Stimulated activated effector memory CD8-positive, alpha-beta T cell treated with anti-CD3 and anti-CD28 coated beads, Interleukin-12 subunit alpha, Interleukin-12 subunit beta, amount 100 ng/mL, for 72 hours (primary cell): ENCODE measurements around the gene GSN.

Experiments
- ATAC-seq: fragments of 150-1000 bp; cut with Tn5 transposase; 2 replicates; pipeline ENCODE4 v1.10.0; 2021
- DNase-seq, 2 donors: peaks; one replicate each; pipeline ENCODE4 v3.0.0; 2021 to 2022; ENCODE audit warnings: low spot score in 2 of 2
- H3K27ac Mint-ChIP-seq: one replicate; pipeline ENCODE4 v1.8.0; 2022; ENCODE audit warnings: mild to moderate bottlenecking, mixed read lengths
- H3K36me3 Mint-ChIP-seq: one replicate; pipeline ENCODE4 v1.8.0; 2022; ENCODE audit warnings: mild to moderate bottlenecking, mixed read lengths
- H3K4me1 Mint-ChIP-seq: one replicate; pipeline ENCODE4 v1.8.0; 2022; ENCODE audit warnings: mixed read lengths
- H3K4me3 Mint-ChIP-seq: one replicate; pipeline ENCODE4 v1.8.0; 2022; ENCODE audit warnings: mild to moderate bottlenecking, mixed read lengths
- H3K9me3 Mint-ChIP-seq: one replicate; pipeline ENCODE4 v1.8.0; 2022; ENCODE audit warnings: mixed read lengths

GSN gene

DNA sequence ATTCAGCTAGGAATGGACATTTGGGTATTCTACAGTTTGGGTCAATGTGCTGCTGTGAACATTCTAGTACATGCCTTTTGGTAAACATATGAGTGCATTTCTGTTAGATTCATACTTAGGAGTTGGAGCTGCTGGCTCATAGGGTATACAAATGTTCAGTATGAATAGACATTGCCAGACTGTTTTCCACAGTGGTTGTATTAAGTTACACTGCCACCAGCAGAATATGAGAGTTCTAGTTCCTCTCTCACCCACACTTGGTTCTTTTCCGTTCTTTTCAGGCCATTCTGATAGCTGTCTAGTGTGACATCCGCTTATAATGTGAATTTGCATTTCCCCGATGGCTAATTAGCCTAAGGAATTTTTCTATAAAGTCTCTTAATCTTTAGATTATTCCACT lies 77.1 kb downstream of the GSN start:
- DNase-seq (no peak), ATAC-seq (no peak)
- Mint-ChIP-seq H3K9me3 (no peaks in the 10 kb centered on the region), H3K27ac (peak overlapping the region; percentile 30), H3K4me1 (peaks cover 47% of the 10 kb centered on the region), H3K36me3 (peaks cover 89% of the 10 kb centered on the region), H3K4me3 (no peak overlapping the region)

DNA sequence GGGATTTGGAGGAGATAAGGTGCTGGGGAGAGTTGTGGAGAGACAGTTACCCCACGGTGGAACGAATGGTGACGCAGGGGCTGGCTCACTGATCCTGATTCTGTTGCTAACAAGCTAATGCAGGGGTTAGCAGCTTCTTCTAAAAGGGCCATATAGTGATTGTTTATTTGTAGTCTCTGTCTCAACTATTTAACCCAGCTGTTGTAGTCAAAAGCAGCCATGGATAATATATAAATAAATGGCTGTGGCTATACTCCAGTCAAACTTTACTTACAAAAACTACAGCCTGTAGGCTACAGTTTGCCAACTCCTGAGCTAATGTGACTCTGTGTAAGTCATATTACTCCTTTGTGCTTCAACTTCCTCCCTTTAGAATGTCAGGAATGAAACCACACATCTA lies 80.3 kb downstream of the GSN start:
- ATAC-seq (no peak), DNase-seq (no peak)
- H3K4me1 Mint-ChIP-seq = peaks cover 54% of the 10 kb centered on the region
- H3K27ac Mint-ChIP-seq = peak overlapping the region; percentile 10
- H3K36me3 Mint-ChIP-seq = peaks cover 89% of the 10 kb centered on the region
- H3K9me3 Mint-ChIP-seq = no peaks in the 10 kb centered on the region
- H3K4me3 Mint-ChIP-seq = no peak overlapping the region

DNA sequence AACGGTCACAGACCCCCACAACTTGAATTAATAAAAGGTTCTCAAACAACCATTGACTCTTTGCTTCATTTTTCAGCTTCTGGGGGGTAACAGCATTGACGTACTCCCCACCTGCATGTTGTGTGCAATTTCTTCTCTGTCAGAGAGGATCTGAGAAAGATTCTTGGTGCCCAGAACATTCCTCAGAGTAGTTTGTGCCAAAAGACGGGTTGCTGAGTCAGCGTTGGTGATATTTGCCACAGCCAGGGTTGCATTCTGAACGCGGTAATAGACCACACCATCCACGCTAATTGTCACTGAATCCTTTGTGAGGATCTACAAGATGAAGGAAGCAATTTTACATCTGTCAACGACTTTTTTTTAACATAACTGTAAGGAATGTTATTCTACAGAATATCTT lies 81.0 kb downstream of the GSN start:
- Mint-ChIP-seq H3K36me3 (peaks cover 89% of the 10 kb centered on the region), H3K27ac (no peak overlapping the region), H3K4me1 (peaks cover 54% of the 10 kb centered on the region), H3K4me3 (no peak overlapping the region), H3K9me3 (no peaks in the 10 kb centered on the region)
- no peak for ATAC-seq
- DNase-seq = no peak

DNA sequence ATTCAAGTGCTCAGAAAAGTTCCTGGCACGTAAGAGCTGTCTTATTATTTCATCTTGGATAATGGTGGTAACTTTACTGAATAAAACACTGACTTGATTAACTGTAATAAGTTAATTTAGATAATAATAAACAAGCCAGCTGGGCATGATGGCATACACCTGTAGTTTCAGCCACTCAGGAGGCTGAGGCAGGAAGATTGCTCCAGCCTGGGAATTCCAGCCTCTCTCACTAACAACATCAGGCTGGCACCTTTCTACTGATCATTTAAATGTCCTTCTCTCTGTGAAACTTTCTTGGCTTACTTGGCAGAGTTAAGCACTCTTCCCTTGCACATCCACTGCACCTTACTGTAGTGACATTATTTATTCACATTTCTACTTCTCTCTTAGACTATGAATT lies 82.1 kb downstream of the GSN start:
- ATAC-seq (no peak), DNase-seq (no peak)
- Mint-ChIP-seq H3K9me3 (no peaks in the 10 kb centered on the region), H3K4me1 (peaks cover 49% of the 10 kb centered on the region), H3K36me3 (peaks cover 91% of the 10 kb centered on the region), H3K4me3 (no peak overlapping the region), H3K27ac (no peak overlapping the region)

DNA sequence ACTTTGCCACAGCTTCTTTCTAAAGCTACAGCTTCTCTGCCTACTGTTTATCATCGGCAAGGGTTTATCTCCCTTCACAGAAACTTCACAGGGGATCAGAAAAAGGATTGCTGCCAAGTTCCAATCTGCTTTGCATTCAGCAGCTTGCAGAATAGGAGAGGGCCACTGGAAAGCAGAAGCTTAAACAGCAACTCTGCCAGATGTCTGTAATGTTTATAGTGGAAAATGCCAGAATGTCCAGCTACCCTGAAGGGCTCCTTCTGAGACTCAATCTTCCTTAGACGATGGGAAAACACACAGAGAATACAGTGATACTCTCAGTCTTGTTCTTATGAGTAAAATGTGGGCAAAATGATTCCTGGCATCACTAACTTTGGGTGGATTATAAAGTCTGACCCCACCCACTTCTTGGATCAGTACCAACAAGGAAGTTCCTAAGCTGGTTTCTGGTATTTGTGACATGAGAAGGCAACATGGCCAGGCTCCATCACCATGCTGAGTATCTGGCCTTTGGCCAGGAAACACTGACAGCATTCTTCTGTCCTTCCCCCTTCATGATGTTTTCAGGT lies 83.1 kb downstream of the GSN start:
- no peak for DNase-seq
- peaks cover 51% of the 10 kb centered on the region for H3K4me1 Mint-ChIP-seq
- ATAC-seq = no peak
- H3K36me3 Mint-ChIP-seq = peaks cover 96% of the 10 kb centered on the region
- no peaks in the 10 kb centered on the region for H3K9me3 Mint-ChIP-seq
- H3K27ac Mint-ChIP-seq = no peak overlapping the region
- no peak overlapping the region for H3K4me3 Mint-ChIP-seq

DNA sequence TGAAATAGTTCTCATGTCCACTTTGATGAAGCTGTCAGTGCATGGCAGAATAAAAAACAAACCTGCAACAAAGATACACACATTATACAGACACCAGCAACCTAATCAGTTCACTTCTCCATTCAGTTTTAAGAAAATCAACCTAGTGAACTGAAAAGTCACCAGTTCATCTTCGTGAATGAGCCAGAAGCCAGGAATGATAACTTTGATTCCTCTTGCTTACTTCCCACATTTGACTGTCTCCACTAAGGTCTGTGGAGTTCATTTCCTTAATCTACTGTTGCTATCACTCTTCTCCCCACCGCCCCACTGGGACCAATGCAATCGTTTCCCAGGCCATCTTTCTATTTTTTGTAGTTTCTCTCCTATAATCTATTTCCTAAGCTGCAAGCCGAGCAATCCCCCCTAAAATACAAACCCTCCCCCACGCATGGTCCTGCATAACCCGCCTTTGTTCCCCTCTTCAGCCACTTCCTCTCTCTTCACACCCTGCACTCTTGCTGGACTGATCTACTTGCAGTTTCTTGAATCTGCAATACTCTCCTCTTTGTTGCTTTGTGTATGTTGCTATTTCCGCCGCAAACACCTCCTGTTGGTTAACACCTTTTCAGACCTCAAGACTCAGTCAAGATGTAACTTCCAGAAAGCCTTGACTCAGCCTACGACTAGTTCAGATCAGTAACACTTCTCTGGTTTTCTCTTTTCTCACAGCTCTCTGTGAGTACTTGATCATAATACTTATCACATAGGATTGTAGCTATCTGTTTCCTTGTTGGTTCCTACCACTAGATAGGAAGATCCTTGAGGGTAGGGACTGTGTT lies 85.5 kb downstream of the GSN start:
- Mint-ChIP-seq H3K4me1 (peaks cover 66% of the 10 kb centered on the region), H3K4me3 (peak overlapping the region; percentile 52), H3K9me3 (no peaks in the 10 kb centered on the region), H3K36me3 (peaks cover 92% of the 10 kb centered on the region), H3K27ac (peak overlapping the region; percentile 6)
- DNase-seq = peak; percentile 42 to 87
- peak; percentile 99 for ATAC-seq

DNA sequence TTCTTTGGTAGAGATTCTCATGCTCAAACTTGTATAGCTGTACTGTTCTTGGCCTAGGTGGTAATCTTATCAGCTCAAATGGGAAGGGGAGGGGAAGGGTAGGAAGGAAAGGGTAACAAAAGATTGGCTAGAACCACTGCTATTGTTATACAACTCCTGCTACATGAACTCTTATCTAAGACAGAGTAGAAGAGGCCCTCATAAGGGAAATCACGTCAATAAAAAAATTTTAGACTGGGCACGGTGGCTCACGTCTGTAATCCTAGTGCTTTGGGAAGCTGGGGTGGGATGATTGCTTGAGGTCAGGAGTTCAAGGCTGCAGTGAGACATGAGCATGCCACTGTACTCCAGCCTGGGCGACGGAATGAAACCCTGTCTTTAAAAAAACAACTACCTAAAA lies 86.2 kb downstream of the GSN start:
- Mint-ChIP-seq H3K36me3 (peaks cover 86% of the 10 kb centered on the region), H3K27ac (peak overlapping the region; percentile 6), H3K9me3 (no peaks in the 10 kb centered on the region), H3K4me1 (peaks cover 73% of the 10 kb centered on the region), H3K4me3 (peak overlapping the region; percentile 52)
- peak; percentile 22 for ATAC-seq
- DNase-seq = no peak

DNA sequence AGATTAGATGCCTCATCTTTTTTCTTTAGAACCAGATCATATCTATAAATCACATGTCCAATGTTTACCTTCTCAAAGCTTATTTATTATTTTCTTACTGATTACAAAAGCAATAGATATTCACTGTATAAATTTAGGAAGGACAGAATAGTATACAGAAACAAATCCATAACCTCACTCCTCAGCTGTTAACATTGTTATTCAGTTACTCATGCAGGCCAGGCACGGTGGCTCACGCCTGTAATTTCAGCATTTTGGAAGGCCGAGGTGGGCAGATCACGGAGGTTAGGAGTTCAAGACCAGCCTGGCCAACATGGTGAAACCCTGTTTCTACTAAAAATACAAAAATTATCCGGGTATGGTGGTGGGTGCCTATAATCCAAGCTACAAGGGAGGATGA lies 86.8 kb downstream of the GSN start:
- Mint-ChIP-seq H3K4me3 (no peak overlapping the region), H3K4me1 (peaks cover 73% of the 10 kb centered on the region), H3K36me3 (peaks cover 79% of the 10 kb centered on the region), H3K27ac (peak overlapping the region; percentile 6), H3K9me3 (no peaks in the 10 kb centered on the region)
- DNase-seq = no peak
- no peak for ATAC-seq

DNA sequence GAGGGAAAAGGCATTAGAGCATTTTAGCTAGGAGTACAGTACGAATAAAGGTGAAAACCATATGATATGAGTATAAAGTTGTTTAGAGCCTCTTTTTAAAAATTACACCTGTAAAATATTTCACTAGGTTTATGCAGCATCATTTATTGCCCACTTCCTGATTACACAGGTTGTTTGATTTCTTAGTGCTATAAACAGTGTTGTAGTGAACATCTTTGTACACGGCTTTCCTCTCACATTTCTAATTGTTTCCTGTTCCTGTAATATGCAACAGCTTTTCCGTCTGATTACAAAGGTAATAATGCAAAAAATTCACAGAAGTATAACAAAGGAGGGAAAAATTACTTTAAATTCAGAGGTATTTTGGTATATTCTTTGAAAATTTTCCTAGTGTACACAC lies 89.0 kb downstream of the GSN start:
- peaks cover 67% of the 10 kb centered on the region for H3K4me1 Mint-ChIP-seq
- H3K4me3 Mint-ChIP-seq = peak overlapping the region; percentile 69
- no peak for ATAC-seq
- no peaks in the 10 kb centered on the region for H3K9me3 Mint-ChIP-seq
- H3K36me3 Mint-ChIP-seq = peaks cover 57% of the 10 kb centered on the region
- DNase-seq = no peak
- H3K27ac Mint-ChIP-seq = peak overlapping the region; percentile 93

DNA sequence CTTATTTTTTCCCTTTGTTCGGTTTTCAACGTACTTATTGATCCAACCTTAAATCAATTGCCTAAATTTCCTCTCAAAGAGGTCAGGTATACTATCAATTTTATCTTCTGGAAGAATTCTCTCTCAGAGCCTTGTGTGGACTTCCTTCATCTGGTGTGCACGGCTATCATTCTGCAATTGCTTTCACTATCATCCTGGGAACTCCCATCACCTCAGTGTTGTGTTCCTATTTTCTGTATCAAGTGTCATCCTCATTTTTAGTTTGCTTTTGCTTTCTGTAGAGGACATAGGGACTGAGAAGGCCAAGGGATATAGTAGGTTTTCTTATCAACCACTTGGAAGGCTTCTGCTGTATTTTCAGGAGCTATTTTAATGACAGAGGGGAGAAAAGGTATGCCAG lies 90.8 kb downstream of the GSN start:
- ATAC-seq (peak; percentile 43), DNase-seq (no peak)
- peak overlapping the region; percentile 69 for H3K4me3 Mint-ChIP-seq
- H3K36me3 Mint-ChIP-seq = peaks cover 39% of the 10 kb centered on the region
- no peaks in the 10 kb centered on the region for H3K9me3 Mint-ChIP-seq
- H3K27ac Mint-ChIP-seq = peak overlapping the region; percentile 93
- peaks cover 70% of the 10 kb centered on the region for H3K4me1 Mint-ChIP-seq

DNA sequence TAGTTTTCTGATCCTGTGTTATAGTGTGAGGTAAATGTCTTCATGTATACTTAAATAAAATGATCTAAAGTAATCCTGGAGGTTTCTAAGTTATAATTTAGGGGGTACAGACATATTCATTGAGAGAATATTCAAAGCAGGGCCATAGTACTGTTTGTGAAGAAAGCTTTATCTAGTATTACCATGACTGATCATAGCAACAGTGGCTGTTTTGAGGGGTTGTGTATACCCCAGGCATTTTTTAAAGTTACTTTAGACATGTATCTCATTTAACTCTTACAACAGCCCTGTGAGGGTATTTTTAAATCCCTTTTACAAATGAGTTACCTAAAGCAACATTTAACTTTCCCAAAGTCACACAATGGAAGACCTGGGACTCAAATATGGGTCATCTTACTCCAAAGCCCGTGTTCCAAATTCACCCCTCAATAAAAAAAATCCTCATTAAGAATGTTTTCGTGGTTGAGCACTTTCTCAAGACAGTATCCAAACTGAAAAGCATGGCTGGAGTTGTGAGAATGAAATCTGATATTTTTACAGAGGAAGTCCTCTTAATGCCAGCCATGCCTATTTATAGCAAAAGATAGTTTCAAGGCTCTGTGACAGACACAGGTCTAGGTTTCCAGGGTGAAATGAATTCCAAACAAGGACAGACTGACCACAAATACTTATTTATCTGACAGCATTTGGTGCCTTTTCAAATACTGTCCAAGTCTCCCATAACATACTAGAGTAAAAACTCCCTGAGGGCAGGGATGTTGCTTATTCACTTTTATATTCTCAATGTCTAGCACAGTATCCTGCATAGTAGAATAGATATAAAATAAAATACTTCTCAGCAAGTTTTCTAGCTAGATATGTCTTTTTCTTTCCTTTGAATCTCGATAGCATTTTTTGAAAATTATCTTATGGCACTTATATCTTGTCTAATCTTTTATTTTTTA lies 91.7 kb downstream of the GSN start:
- Mint-ChIP-seq H3K36me3 (peaks cover 32% of the 10 kb centered on the region), H3K27ac (peak overlapping the region; percentile 93), H3K4me3 (peak overlapping the region; percentile 69), H3K4me1 (peaks cover 70% of the 10 kb centered on the region), H3K9me3 (no peaks in the 10 kb centered on the region)
- DNase-seq (no peak), ATAC-seq (peak; percentile 63)

DNA sequence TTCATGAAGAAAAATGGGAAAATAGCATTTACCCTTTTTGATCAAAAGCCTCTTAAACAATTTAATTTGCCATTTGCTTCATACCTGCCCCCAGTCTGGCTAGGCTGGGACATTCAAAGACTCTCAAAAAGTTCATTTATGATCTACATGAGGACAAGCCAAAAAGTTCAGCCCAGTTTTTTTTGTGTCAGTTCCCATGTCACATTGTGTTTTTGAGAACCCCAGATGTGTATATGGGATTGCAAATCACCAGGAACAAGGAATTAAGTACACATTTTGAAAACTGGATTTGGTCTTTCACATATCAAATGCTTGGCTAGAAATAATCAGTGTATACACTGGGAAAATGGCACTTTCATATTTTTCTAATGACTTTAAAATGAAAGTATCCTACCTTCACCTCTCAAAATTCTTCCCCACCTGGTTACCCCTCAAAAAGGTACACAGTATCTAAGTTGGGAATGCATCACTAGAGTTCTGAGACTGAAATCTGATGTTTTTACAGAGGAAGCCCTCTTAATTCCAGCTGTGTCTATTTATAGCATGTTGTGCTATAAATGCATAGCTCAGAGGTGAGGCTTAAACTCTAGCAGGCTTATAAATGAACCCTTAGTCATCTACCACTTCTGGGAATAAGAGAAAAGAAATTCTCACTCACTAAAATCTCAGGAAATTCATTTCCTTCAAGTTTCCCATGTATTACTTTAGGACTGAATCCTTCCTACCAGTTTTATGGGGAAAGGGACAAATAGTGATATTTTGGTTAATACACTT lies 92.8 kb downstream of the GSN start:
- no peak for ATAC-seq
- H3K27ac Mint-ChIP-seq = peak overlapping the region; percentile 93
- H3K4me3 Mint-ChIP-seq = peak overlapping the region; percentile 31
- H3K36me3 Mint-ChIP-seq = peaks cover 32% of the 10 kb centered on the region
- no peaks in the 10 kb centered on the region for H3K9me3 Mint-ChIP-seq
- DNase-seq = no peak
- peaks cover 78% of the 10 kb centered on the region for H3K4me1 Mint-ChIP-seq

DNA sequence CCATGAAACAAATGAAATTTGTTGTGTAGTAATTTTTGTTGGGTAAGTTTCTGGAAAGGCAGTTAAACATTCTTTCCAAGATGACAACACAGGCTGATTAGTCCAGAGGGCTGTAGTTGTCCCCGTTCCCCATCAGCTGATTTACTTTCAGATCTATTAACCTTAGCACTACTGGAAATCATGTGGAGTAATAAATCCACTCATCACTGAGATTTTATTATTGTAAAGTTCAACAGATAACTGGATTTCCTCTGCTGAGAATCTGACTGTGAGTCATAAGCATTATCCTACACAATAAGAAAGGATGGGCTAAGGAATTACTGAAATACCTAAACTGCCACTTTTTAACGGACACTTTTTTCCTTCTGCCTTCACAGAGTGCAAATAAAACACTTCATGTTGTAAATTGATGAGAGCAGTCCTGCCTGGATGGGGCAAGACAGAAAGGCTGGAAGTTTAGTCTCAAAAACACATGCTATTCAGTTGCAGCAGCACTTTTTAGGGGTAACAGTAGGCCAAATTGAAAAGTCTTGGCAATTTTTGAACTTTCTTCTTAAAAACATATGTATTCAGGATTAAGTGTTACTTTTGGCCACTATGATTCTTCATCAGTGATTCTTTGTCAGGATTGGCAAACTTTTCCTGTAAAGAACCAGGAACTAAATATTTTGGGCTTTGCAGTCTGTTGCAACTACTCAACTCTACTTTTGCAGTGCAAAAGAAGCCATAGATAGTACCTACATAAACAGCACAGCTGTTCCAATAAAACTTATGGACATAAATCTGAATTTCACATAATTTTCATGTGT lies 95.1 kb downstream of the GSN start:
- peak overlapping the region; percentile 48 for H3K27ac Mint-ChIP-seq
- H3K9me3 Mint-ChIP-seq = no peaks in the 10 kb centered on the region
- H3K4me1 Mint-ChIP-seq = peaks cover 74% of the 10 kb centered on the region
- peak overlapping the region; percentile 31 for H3K4me3 Mint-ChIP-seq
- ATAC-seq = no peak
- DNase-seq = no peak
- H3K36me3 Mint-ChIP-seq = peaks cover 22% of the 10 kb centered on the region

DNA sequence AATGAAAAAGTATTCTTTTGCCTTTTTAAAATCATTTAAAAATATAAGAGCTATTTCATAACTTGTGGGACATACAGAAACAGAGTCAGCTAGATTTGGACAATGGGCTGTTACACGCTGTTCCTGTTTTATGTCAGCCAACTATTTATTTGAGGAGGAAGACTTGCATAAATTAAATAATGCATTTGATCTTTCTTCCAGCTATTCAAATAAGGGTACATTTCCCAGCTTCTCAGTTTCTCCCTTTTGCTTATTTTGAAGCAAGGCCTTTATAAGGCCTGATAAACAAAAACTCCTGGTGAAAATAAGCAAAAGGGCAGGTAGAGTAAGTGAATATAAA lies 95.6 kb downstream of the GSN start:
- DNase-seq (no peak), ATAC-seq (no peak)
- Mint-ChIP-seq H3K4me3 (peak overlapping the region; percentile 1), H3K4me1 (peaks cover 71% of the 10 kb centered on the region), H3K27ac (peak overlapping the region; percentile 64), H3K36me3 (peaks cover 26% of the 10 kb centered on the region), H3K9me3 (no peaks in the 10 kb centered on the region)
